ENCODE measurements around the gene PIP4K2C. TPM values are rescaled to one million over a fixed set of nuclear protein-coding genes. Genes with fewer than 3 reads are reported as not detected.

The PIP4K2C gene
- total and polyA plus RNA-seq, 2 experiments from 2014 or later, result 10.8 to 30.6 TPM

GRCh38 chr12:57576613-57577160 is 14.3 kb upstream of the PIP4K2C start:
- H3K27ac ChIP-seq (ENCODE audit: low read depth), result no peak overlapping the region
- H3K9me2 ChIP-seq (ENCODE audit: insufficient read depth), result no peaks in the 10 kb centered on the region
- peaks cover 67% of the 10 kb centered on the region for H3K36me3 Mint-ChIP-seq (ENCODE audit: low read depth)
- peaks cover 5% of the 10 kb centered on the region for H3K36me3 ChIP-seq (ENCODE audit: insufficient read depth)
- H3K4me2 ChIP-seq, result no peak overlapping the region
- no peak overlapping the region for H3K4me3 Mint-ChIP-seq
- H3K4me1 Mint-ChIP-seq, result no peaks in the 10 kb centered on the region
- no peaks in the 10 kb centered on the region for H3K79me2 ChIP-seq (replicated peaks; ENCODE audit: insufficient read depth)
- H3K4me3 ChIP-seq, result no peak overlapping the region
- no peaks in the 10 kb centered on the region for H3K9me3 Mint-ChIP-seq
- H3F3A ChIP-seq (replicated peaks; ENCODE audit: low read depth), result 0 out of 2 replicates have a peak, but pooled peaks cover 2% of the 10 kb centered on the region
- peaks cover 4% of the 10 kb centered on the region; the same call in 1 of the 2 replicates for H4K20me1 ChIP-seq (replicated peaks; ENCODE audit: insufficient read depth)
- no peak for DNase-seq (ENCODE audit: low spot score)
- H2AFZ ChIP-seq, result no peak overlapping the region
- H3K27me3 ChIP-seq (ENCODE audit: insufficient read depth), result no peaks in the 10 kb centered on the region
- no peaks in the 10 kb centered on the region for H3K4me1 ChIP-seq (ENCODE audit: insufficient read depth)
- no peak for TF ChIP-seq EZH2phosphoT487 (IDR thresholded peaks at IDR 0.05; ENCODE audit: unreplicated experiment)
- TF ChIP-seq ZNF114 (CRISPR knock-in tag; IDR thresholded peaks at IDR 0.05), result no peak
- TF ChIP-seq ZNF331 (CRISPR knock-in tag; IDR thresholded peaks at IDR 0.05; ENCODE audit: low read depth), result no peak
- no peak for TF ChIP-seq CTCF (conservative IDR thresholded peaks at IDR 0.05; ENCODE audit: low read depth in 2 of 2)
- no peak for TF ChIP-seq POLR2AphosphoS5 (IDR thresholded peaks at IDR 0.05; ENCODE audit: low read depth)
- peaks cover 4% of the 10 kb centered on the region for H3K27me3 Mint-ChIP-seq (ENCODE audit: insufficient read depth, low read depth, poor library complexity)
- H3K27ac Mint-ChIP-seq, result no peak overlapping the region
- ATAC-seq, result no peak

GRCh38 chr12:57577981-57578758 is 12.8 kb upstream of the PIP4K2C start:
- no peaks in the 10 kb centered on the region for H3K9me3 Mint-ChIP-seq
- peaks cover 56% of the 10 kb centered on the region for H3K36me3 Mint-ChIP-seq (ENCODE audit: low read depth)
- Histone ChIP-seq H3K27me3 (ENCODE audit: insufficient read depth) (no peaks in the 10 kb centered on the region), H3K4me1 (ENCODE audit: insufficient read depth) (no peaks in the 10 kb centered on the region), H2AFZ (no peak overlapping the region), H3K79me2 (replicated peaks; ENCODE audit: insufficient read depth) (no peaks in the 10 kb centered on the region), H3K36me3 (ENCODE audit: insufficient read depth) (peaks cover 5% of the 10 kb centered on the region), H3F3A (replicated peaks; ENCODE audit: low read depth) (peaks cover 12% of the 10 kb centered on the region; the same call in 1 of the 2 replicates), H4K20me1 (replicated peaks; ENCODE audit: insufficient read depth) (peaks cover 10% of the 10 kb centered on the region), H3K27ac (ENCODE audit: low read depth) (no peak overlapping the region), H3K4me2 (no peak overlapping the region), H3K4me3 (no peak overlapping the region), H3K9me2 (ENCODE audit: insufficient read depth) (no peaks in the 10 kb centered on the region)
- no peaks in the 10 kb centered on the region; the same call in 2 of the 3 replicates for H3K4me1 Mint-ChIP-seq
- H3K4me3 Mint-ChIP-seq, result no peak overlapping the region
- ATAC-seq (no peak), DNase-seq (ENCODE audit: low spot score) (no peak)
- H3K27me3 Mint-ChIP-seq (ENCODE audit: insufficient read depth, low read depth, poor library complexity), result peaks cover 4% of the 10 kb centered on the region
- H3K27ac Mint-ChIP-seq, result no peak overlapping the region
- TF ChIP-seq REST (IDR thresholded peaks at IDR 0.05; ENCODE audit: unreplicated experiment) (no peak), ZNF462 (CRISPR knock-in tag; IDR thresholded peaks at IDR 0.05) (no peak), POLR2AphosphoS5 (IDR thresholded peaks at IDR 0.05; ENCODE audit: low read depth) (no peak), EZH2phosphoT487 (IDR thresholded peaks at IDR 0.05; ENCODE audit: unreplicated experiment) (no peak)
